ENCODE data around the gene PALM.
A peak's percentile ranks its signal among the peaks of the same experiment; 100 is the strongest.
"Not testable (repeated sequence)": the region's sequence is repeated elsewhere in the genome, so short reads cannot be mapped to it uniquely, and the experiment has no call there.

Gene PALM

GRCh38 chr19:732148-733069 lies 23.7 kb downstream of the PALM start:
- DNase-seq (ENCODE audit: low read depth), result no peak

GRCh38 chr19:734716-735115 lies 26.0 kb downstream of the PALM start:
- DNase-seq (ENCODE audit: low read depth), result no peak

GRCh38 chr19:736125-736524 lies 27.4 kb downstream of the PALM start:
- no peak for DNase-seq (ENCODE audit: low read depth)

GRCh38 chr19:737591-738093 lies 28.9 kb downstream of the PALM start:
- peak; percentile 50 for DNase-seq (ENCODE audit: low read depth)

GRCh38 chr19:738509-739128 lies 29.9 kb downstream of the PALM start:
- DNase-seq (ENCODE audit: low read depth), result no peak

- DNase-seq (ENCODE audit: low read depth), result no peak
Observed at GRCh38 chr19:739998-740715, 31.4 kb downstream of the PALM start.

- DNase-seq (ENCODE audit: low read depth), result not testable (repeated sequence)
Observed at GRCh38 chr19:740816-741505, 32.2 kb downstream of the PALM start.

GRCh38 chr19:741506-742131 lies 32.9 kb downstream of the PALM start:
- DNase-seq (ENCODE audit: low read depth), result no peak

GRCh38 chr19:742540-743075 lies 33.9 kb downstream of the PALM start:
- no peak for DNase-seq (ENCODE audit: low read depth)

- no peak for DNase-seq (ENCODE audit: low read depth)
Observed at GRCh38 chr19:743168-743687, 34.5 kb downstream of the PALM start.

- not testable (repeated sequence) for DNase-seq (ENCODE audit: low read depth)
Observed at GRCh38 chr19:745138-745537, 36.4 kb downstream of the PALM start.

- DNase-seq (ENCODE audit: low read depth), result no peak
Observed at GRCh38 chr19:746208-746819, 37.6 kb downstream of the PALM start.

- DNase-seq (ENCODE audit: low read depth), result no peak
Observed at GRCh38 chr19:746956-747355, 38.2 kb downstream of the PALM start.

GRCh38 chr19:747432-748273 lies 38.9 kb downstream of the PALM start:
- no peak for DNase-seq (ENCODE audit: low read depth)

GRCh38 chr19:748274-748598 lies 39.5 kb downstream of the PALM start:
- DNase-seq (ENCODE audit: low read depth), result no peak

- DNase-seq (ENCODE audit: low read depth), result no peak
Observed at GRCh38 chr19:749811-750210, 41.1 kb downstream of the PALM start.

GRCh38 chr19:750640-751423 lies 42.1 kb downstream of the PALM start, which contains the start of gene MISP:
Gene MISP, plus strand, starts transcription at chr19:751112. Its CDS starts 5,835 bp downstream, at chr19:756947.
- no peak for DNase-seq (ENCODE audit: low read depth)

GRCh38 chr19:751501-752341 lies 43.0 kb downstream of the PALM start:
- no peak for DNase-seq (ENCODE audit: low read depth)

All from stimulated activated CD8-positive, alpha-beta memory T cell treated with anti-CD3 and anti-CD28 coated beads, Interleukin-4, amount 100 ng/mL, for 24 hours (primary cell).